Stimulated activated CD4-positive, alpha-beta T cell treated with anti-CD3 and anti-CD28 coated beads, Interleukin-2, amount 100 ng/mL, for 24 hours (primary cell): ENCODE results near the gene C19orf38.
A peak's percentile ranks its signal among the peaks of the same experiment; 100 is the strongest.

Experiments used
- DNase-seq, 2 donors: peaks; one replicate each; pipeline ENCODE4 v3.0.0-alpha.2; 2020

C19orf38 gene, protein sequence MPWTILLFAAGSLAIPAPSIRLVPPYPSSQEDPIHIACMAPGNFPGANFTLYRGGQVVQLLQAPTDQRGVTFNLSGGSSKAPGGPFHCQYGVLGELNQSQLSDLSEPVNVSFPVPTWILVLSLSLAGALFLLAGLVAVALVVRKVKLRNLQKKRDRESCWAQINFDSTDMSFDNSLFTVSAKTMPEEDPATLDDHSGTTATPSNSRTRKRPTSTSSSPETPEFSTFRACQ

DNA sequence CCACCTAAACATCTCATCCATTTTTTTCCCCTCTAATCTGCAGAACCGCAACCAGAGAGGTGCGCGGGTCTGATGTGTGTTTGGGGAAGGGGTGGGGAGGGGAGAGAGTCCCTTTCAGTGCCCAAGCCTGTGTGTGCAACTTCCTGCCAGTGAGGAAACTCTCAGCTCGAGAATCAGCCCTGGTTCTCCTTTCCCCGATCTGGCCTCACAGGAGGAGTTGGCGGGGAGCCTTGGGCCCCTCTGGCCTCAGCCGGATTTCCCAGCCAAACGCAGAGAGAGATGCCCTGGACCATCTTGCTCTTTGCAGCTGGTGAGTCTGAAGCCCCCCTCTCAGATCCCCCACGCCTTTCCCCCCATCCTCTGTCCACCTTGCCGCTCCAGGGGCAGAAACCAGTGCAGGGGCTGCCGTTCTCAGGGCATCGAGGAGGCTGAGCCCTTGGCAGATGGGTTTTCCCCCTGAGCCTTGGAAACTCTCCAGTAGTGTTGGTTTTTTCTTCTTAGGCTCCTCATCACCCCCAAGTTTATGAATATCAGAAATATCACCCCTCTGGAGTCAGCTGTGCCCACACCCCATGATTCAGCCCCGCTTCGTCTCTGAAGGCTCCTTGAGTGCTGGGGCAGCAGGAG is at the start of gene C19orf38:
TSS of gene C19orf38 (plus strand) at position 186 of the 627 bp plus-strand sequence. CDS start at position 280, 94 bp downstream.
- no peak for DNase-seq

DNA sequence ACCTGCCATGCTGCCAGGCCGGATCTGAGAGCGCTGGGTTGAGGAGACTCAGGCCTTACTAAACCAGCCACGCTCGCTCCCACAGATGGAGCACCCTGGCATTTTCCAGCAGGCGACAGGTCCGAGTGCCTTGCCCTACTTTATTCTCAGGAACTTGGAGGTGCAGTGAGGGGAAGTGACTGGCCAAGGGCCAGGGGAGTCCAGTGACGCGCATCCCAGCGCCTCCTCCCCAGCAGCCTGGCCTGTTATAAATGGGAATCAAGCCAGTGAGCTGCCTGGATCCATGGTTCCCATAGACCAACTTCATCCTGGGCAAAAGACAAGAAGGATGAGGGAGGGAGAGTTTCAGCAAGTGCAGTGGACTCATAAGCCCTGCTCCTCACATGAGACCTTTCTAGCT is 47.7 kb upstream of the C19orf38 start:
- no peak for DNase-seq

DNA sequence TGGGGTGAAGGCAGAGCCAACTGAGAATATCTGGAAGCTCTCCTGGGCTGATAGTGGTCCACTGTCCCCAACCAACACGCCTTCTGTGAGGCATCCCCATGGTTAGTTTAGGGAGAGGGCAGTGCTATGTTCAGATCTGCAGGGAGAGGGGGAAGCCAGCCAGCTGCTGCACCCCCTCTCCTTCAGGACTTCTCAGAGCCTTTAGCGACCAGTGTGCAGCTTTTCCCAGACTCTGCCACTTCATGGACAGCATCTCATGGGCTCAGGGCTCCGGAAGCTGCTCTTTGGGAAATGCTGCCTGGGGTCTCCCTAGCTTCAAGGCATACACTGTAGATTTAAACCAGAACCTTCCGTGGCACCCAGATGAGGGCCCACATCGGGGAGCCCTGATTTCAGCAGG is 45.7 kb upstream of the C19orf38 start:
- DNase-seq, result no peak

DNA sequence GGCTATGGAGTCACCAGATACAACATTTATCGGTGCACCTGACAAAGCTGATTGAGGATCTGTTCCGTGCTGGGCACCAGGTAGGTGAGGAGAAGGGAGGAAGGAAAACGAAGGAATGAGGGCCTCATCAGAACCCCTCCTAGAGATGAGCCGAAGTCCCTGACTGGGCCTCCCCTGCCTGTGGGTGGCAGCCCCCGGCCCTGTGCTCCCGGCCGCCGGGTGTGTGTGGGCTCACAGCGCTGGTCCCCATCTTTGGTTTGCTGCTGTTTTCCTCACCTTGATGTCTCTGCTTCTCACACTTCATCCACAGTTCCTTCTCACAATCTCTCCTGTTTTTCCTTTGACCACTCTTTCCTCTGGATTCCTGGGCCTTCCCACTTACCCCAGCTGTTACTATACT is 45.0 kb upstream of the C19orf38 start:
- DNase-seq, result no peak

DNA sequence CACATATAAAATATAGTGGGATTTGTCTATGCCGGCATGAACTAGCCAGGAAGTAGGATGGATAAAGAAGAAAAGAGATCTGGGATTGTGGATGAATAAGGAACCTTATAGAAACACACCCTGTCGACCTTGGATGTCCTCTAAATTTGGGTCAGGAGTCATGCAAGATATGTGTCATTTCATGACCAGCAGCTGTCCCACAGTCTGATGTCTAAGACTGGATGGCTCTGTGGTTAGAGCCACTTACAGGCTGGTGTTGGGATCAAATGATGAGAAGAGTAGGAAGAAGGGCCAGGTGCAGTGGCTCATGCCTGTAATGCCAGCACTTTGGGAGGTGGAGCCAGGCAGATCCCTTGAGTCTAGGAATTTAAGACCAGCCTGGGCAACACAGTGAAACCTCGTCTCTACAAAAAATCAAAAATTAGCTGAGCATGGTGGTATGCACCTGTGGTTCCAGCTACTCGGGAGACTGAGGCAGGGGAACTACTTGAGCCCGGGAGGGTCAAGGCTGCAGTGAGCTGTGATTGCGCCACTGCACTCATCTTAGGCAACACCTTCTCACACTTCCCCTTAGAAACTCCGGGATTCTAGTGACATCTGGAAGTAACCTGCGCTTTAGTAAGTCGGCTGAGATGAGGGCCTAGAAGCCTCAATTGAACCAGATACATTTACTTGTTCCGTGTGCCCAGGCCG is 43.0 kb upstream of the C19orf38 start:
- no peak for DNase-seq

DNA sequence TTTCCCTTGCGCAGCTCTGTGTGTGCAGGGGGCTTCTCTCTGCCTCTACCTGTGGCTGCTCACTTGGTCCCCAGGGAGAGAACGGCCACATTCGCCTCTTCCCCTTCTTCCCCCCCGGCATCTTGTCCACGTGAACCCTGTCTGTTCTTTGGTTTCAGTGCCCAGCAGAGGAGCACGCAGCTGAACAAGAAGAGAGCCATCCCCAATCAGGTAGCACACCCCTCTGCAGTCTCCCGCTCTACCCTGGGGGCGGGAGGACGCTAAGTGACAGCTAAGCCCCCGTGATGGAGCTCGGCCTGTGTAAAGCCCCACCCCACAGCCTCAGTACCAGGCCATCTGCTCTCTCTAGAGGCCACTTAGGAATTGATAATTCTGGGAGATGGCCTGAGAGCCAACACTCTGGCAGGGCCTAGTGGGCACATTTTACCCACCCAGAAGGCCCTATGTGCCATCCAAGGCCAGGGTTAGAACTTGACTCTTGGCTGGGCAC is 42.4 kb upstream of the C19orf38 start:
- no peak for DNase-seq

DNA sequence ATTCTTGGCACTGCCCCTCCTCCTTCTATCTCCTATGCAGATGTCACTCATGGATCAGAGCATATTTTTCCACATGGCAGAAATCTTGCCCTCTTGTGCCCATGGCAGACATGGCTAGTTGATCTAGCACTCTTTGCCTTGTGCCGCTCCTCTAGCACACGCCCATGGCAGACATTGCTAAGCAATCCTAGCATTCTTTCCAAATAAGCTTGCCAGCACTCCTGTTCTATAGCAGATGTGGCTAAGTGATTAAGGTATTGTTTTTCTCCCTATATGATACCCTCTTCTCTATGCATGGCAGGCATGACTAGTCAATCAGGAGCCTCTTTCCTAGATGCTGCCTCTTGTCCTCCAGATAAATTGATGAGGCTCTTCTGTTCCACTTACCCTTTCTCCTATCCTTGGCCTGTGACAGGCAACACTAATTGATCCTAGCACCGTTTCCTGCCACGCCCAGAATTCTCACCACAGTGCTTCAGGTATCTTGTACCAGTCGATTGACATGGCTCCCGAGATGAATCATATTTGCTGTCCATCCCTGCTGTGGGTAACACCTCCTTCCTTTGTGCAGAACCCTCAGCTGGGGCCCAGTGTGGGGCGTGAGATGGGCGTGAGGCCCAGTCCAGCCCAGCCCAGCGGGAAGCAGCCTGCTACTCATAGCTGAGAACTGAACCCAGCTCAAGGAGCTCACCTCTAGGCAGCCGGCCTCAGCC is 39.1 kb upstream of the C19orf38 start:
- peak in 1 of 2 donors; percentile 32 for DNase-seq

DNA sequence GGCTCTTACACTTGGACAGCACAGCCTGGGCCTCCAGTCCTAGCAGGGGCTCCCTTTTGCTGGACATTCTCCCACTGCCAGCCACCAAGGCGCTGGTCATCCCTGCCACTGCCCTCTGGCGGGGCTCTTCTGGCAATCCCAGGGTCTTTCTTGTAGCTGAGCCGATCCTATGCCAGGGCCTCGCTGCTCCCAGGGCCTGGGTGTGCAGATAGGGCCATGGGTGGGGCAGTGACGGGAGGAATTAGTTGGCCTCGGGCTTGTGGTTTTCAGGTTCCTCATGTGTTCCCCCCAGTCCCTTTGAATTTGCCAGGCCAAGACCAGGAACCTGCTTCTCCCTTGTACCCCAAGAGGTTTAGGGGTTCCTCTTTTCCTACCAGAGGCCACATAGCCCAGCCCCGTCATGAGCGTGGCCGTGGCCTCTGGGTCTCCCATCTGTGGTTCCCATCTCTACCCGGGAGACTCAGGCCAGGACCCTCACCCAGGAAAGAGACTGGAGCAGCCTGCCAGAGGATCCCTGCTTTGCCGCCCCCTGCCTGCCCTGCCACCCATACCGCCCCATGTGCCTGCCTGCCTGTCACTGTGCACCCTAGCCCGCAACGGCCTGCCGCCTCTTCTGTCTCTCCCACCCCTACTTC is 38.4 kb upstream of the C19orf38 start:
- no peak for DNase-seq

DNA sequence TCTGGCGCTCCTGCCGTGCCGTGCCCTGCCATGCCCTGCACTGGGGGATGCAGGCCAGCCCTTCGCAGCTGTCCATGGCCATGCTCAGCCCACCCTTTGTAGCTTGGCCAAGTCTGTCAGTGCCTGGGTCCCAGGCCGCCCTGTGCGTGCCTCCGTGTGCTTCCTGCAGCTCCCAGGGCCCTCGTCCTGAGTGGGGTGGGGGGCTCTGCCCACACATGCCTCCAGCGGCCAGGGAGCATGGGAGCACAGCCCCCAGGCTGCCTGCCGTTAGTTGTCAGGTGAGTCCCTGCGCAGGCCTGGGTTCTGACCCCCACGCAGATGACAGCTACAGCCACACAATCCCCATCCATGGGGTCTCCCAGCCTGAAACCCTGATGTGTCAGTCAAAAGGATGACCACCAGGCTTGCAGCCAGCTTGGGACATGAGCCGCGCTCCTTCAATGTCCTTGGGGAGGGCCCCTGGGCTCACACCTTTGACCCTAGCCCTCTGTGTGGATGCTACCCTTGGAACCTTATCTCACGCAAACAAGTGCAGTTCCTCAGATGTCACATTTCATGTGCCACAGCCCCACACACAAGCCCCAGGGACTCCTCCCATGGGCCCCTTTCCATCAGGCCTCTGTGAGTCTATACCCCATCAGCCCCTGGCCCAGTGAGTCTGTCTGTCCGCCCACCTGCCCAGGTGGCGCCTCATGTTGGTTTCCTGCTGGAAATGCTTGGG is 36.7 kb upstream of the C19orf38 start:
- DNase-seq, result no peak

DNA sequence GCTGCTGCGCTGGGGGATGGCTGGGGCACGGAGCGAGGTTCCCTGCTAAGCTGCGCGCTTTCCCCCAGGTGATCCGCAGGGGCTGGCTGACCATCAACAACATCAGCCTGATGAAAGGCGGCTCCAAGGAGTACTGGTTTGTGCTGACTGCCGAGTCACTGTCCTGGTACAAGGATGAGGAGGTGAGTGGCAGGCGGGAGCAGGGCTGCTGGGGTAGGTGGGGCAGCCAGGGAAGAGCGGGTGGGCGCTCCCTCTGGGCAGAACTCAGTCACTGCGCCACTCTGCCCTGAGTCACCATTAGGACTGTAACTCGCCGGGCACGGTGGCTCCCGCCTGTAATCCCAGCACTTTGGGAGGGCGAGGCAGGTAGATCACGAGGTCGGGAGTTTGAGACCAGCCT is 36.0 kb upstream of the C19orf38 start:
- no peak for DNase-seq

DNA sequence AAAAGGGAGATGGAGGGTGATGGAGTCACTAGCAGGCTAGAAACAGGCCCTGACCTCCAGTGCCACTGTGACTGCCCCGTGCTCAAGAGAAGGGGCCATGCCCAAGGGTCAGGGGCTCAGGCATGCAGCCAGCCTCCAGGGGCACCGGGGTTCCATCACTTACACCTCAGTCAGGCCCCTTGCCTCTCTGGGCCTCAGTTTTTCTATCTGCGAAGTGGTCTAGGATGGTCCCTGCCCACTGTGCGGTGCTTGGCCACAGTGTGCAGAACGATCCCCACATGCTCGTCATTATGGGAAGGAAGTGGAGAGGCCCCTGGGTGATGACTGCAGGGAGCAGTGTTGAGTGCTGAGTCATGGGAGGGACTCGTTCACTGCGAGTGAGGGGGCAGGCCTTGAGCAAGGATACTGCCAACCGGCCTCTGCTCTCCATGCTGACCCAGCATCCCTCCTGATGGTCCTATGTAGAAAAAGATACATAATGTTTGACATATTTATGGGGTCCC is 35.3 kb upstream of the C19orf38 start:
- peak; percentile 31 to 33 for DNase-seq

DNA sequence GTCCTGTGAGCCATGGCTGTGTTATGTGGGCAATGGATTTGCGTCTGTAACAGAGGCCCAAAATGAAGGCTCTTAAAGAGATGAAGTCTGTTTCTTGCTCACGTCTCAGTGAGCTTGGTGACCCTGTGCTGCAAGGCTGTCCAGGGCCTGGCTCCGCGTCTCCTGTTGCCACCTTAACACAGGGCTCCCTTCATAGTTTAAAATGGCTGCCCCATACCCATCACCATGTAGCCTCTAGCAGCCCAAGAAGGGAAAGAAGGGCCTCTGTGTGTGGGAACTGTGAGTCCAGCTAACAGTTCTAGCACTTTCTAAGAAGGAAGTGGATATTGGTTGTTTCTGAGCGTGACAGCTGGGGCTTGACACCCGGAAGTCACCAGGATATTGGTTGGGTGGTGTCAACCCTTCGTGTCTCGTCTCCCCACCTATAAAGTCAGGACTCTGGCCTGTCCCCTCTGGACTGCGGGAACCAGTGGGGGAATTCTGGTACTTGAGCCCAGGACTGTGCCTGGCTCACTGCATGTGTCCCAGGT is 33.1 kb upstream of the C19orf38 start:
- DNase-seq, result no peak

DNA sequence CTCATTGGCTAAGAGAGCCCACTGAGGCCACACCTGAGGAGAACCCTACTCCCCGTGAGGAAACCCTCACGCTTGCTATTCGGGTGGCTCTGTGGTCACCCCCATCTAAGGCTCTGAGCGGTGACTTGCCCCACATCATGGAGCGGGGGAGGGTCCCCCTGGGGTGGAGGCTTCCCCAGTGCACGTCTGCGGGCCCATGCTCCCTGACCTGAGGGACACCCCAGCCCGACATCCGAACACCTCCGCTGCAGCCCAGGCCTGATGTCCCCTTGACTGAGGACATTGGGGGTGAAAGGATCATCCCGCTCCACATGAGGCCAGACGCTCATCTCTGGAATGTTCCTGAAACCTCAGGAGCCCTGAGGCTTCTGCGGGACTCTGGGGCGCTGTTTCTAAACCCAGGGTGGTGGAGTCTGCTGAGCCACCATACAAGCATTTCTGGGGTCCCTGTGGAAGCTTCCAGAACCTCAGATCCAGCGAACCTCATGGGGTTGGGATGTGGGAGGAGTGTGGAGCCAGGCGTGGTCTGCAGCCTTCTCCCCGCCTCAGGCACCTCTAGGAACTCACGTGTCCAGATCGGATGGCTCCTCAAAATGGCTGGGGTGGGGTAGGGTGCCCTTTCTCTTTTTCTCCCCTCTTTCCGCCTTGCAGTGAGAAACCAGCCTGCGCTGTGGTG is 32.1 kb upstream of the C19orf38 start:
- no peak for DNase-seq

DNA sequence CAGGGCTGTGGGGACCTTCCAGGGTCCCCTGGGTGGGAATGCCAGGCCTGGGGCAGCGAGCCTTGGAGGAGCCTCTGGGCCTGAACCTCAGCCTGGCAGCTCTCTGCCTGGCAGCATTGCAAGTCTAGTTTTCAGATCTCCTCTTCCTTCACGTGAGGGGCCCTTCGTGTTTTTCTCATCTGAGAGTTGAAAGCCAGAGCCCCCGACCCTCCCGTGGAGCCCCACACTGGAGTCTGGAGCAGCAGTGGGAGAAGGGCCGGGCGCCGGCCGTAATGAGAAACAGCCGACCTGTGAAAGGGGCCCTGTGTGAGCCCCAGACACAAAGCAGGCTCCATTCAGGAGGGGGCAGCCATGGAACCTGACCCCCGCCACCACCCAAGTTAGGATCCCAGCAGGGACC is 31.5 kb upstream of the C19orf38 start:
- DNase-seq, result no peak

DNA sequence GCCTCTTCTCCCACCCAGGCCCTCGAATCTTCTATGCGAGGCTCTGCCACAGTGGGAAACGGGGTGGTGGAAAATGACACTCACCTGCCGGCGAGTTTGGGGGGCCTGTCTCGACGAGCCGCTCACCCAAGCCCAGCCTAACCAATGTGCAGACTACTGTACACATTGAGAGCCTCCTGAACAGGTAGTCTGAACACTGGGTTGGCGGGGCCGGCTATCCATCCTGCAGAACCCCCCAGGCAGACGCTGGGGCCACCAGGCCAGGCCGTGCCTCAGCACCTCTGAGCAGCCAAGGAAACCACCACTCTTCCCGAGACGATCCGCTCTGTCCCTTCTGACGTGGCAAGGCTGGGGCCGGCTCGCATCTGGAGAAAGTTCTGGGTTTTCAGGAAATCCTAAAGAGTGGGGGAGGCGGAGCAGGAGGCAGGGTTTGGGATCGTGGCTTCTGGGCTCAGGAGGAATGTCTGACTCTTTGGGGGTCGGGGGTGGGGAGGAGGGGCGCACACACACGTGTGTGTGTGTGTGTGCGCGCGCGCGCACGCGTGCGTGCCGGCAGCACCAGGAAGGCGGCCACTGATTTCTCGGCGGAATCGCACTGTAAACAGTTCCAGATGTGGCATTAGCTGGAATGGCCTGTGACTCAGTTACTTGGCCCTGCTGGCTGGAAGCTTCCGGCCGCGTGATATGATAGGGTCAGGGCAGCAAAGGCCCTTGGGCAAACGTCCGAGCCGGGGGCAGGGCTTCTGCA is 30.8 kb upstream of the C19orf38 start:
- DNase-seq, result no peak

DNA sequence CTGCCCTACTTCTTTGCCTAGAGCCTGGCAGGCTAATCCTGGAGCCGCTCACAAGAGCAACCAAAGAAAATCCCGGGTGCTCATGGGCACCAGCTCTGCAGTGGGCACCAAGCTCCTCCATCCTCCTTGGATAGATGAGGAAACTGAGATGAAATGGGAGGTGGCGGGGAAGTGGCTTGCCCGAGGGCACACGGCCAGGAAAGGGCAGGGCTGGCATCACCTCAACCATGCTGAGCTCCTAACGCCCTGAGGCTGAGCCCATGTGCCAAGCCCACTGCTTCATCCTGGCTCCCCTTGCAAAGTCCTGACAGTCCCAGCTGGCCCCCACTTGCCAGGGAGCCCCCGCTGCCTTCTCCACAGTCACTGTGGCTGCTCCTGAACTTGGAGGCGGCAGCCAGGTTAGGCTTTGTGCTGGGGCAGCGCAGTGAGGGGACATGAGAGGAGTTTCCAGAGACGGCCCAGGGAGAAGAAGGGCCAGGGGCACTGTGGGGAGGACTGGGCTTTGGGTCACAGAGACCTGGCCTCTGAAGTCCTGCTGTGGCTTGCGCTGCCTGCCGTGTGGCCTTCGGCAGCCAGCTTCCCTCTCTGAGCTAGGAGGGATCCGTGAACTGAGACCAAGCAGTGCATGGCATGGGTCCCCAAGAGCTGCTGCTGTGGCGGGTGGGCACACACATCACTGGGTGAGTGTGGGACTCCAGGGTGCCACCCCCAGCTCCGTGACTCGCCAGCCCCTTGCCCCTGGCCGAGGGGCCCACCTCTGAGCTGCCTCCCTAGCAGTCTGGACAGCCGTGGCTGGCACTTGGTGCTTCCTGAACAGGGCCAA is 29.7 kb upstream of the C19orf38 start:
- DNase-seq, result no peak

DNA sequence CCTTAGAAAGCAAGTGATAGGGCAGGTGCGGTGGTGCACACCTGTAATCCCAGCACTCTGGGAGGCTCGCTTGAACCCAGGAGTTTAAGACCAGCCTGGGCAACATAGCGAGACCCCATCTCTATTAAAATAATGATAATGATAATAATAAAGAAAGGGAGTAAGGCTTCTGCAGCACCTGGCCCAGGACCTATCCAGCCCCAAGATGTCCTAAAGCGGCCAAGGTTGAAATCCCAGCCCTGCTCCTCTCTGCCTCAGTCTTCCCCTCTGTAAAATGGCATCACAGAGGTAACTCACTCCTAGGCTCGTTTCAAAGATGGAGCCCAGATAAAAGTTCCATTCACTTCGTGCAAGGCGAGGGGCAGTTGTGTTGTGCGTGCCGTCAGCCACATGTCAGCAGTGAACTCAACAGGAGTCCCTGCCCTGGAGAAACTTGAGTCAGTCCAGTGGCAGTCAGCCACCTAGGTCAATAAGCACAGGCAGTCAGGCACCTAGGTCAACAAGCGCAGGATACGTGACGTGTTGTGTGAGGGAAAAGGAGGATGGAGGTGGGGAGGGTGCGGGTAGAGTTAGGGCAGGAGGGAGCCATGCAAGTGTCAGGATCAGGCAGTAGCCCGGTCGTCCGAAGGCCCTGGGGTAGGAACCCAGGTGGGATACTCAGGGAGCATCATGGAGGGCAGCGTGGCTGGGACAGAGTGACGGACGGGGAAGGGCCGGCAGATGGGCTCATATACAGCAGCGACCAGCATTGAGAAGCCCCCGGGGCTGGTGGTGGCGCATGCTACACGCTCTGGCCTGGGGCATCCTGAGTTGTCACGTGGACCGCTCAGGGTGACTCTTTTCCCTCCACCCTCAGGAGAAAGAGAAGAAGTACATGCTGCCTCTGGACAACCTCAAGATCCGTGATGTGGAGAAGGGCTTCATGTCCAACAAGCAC is 28.8 kb upstream of the C19orf38 start:
- no peak for DNase-seq

DNA sequence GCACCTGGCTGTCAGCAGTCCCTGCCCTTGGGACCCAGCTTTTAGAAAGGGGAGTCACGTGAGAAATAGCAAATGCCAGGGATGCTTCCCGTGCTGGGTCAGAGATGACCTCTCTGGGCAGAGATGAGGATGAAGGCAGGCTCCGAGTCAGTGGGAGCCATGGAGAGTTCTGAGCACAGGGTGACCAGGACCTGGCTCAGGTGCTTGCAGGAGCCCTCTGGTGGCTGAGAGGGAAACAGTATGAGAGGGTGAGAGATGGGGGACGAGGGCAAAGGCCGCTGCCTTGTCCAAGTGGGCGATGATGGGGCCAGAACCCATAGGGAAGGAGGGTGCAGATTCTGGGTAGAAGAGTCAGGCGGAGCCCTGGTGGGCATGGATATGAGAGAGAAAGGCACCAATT is 28.0 kb upstream of the C19orf38 start:
- no peak for DNase-seq
